GM19238 (cell line): Measurements from ENCODE around the gene THOP1.

Experiments
- DNase-seq: peaks from one replicate; pipeline ENCODE4 v3.0.0; 2011; ENCODE audit warnings: low spot score; ENCODE audit not compliant: insufficient read length

The THOP1 gene

DNA sequence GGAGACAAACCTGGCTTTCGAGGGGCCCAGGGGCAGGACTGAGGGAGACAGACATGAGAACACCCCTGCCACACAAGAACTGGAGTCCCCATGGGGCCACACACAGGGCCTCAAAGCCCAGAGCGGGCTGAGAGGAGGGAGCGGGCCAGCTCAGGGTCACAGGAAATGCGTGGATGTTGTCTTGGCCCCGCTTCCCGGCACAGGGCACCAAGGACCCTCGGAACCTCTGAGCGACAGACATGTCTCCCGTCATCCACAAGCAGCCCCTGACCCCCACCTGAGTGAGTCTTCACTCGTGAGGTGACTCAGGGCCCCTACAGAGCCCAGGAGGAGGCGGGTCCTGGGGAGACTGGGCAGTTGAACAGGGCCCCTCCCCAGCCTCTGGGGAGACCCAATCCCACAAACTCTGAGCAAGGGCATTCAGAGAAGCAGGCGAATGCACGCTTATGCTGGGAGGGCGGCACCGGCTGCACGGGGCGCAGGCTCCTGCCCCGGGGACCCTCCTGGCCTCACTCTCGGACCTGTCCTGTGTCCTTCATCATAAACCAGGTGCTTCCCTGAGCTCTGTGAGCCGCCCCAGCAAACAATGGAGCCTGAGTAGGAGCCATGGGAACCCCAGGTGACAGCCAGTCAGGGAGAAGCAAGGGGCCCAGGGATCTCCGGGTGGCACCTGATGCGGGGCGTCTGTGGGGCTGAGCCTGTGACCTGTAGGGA, 22.4 kb upstream of the THOP1 start:
- no peak for DNase-seq

DNA sequence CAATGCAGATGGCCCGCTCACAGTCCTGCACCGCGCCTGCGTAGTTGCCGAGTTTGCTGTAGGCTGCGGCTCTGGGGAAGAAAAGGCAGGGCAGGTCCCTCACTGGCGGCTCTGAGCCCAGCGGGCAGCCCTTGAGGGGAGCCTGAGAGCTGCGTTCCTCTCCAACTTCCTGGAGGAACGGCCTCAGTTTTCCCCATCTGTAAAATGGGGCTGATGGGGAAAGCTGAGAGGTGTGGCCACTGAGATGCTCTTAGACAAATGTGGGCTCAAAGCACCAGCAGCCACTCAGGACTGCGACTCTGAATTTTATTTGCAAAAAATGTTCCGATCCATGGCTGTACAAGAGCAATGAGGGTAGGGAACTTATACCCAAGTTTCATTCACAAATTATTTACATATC, 21.6 kb upstream of the THOP1 start:
- no peak for DNase-seq

DNA sequence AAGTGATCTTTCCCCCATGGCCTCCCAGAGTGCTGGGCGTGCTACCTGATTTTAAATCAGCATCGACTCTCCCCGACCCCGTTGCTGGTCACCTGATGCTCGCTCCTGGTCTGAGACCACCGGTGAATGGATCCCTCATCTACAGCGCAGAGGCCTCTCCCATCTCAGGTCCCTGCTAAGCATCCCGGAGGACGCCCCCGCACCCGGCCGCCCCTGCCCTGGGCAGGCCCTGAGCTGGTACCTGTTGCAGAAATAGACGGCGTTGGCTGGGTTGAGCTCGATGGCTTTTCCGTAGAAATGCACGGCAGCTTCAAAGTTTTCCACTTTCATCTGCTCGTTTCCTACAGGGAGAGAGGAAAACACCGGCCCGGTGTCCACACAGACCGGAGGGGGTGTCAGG, 20.4 kb upstream of the THOP1 start:
- DNase-seq, result no peak

DNA sequence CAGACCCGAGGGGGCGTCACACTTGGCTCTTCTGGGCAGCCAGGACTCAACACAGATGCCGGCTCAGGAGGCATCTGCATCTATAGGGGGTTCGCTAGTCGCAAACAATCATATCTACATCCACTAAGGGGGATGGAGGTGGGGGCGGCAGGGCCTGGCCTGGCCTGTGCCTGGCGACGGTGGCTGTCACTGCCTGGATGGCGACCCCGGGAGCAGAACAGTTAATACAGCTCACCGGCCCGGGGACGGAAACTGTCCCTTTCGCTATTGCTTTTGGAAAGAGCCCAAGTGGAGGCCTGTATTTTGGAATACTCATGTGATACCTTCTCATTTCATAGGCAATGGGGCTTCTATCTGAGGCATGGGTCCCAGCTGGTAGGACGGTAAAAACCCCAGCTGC, 19.9 kb upstream of the THOP1 start:
- DNase-seq, result no peak

DNA sequence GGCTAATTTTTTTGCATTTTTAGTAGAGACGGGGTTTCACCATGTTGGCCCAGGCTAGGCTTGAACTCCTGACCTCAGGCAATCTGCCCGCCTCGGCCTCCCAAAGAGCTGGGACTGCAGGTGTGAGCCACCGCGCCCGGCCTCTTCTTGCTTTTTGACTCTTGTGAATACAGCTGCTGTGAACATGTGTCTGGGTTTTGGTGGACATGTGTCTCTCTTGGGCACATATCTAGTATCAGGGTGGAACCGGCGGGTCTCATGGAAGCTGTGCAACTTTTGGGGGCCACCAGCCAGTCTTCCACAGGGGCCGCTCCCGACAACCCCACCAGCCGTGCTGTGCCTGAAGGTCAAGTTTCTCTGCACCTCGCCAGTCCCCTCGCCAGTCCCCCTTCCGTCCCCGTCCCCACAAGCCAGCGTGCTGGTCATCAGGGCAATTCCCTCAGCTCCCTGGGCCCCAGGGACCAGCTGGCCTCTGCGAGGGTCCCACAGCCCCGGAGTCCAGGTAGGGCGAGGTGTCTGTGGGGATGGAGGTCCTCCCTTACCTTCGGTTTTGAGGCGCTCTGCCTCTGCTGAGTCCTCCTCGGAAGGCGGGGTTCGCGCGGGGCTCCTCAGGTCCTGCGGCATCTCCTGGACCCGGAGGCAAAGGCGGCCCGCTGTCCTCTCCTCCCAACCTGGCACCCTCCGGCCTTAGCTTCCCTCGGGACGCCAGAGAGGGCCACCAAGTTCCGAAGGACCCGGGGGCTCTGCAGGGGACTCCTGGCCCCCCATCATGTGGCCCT, 18.5 kb upstream of the THOP1 start:
- DNase-seq, result no peak

DNA sequence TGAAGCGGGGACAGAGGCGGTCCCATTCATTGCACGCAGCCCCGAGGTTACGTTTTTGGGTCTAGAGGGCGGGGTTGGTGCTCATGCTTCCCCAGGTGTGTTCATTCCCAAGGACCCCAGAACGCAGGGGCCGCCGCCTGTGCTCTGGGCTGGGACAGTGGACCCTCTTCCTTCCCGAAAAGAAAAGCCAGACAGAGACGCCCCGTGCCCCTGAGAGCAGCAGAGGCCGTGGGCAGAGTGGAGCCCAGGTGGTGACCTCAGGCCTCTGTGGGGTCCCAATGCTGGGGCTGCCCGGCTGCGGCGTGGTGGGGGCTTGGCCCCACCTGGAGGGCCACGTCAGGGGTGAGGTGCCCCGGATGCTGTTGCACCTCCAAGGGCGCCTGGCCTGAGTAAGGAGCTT, 17.6 kb upstream of the THOP1 start:
- DNase-seq, result no peak

DNA sequence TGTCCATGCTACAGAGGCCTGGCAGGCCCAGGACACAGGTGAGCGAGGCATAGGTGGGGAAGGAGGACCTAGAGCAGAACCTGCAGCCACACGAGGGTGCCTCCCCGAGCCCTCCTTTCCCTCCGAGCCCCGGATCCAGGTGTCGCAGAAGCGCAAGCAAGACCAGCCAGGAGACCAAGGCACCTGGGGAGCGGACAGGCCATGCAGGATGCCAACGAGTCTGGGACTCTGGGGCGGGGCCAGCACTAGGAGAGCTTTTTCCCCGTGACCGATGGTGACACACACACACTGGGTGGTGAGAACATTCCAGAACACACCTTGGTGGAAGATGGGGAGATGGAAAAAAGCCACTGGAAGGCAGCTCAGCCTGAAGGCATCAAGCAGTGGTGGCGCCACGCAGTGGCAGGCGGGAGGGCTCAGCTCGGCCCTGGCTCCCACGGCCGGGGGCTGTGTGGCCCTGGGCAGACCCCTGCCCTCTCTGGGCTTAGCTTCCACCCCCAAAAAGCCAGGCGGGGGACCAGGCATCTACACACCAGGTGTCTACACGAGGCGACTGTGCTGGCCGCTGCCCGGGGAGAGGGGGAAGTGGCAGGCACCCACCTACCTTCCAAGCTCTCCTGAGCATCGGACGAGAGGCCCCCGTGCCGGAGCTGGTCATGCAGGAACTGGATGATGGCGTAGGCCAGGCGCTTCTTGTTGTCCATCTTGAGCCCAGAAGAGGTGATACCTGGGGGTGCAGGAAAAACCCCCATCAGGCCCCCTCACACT, 16.8 kb upstream of the THOP1 start:
- no peak for DNase-seq

DNA sequence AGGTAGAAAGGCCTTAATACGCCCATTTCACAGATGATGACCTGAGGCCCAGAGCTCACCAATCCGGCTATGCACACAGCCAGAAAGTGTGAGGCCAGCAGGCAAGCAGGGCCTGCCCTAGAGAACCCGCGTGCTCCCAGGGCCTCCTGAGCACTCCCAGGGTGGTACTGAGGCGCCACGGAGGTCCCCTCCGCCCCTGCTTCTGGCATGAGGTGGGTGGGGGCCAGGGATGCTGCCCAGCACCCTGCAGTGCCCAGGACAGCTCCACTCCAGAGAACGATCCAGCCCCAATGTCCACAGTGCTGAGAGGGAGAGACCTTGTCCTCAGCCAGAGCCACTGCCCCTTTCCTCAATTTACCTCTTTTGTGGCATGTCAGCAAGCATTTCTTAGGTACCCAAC, 16.1 kb upstream of the THOP1 start:
- DNase-seq, result no peak

DNA sequence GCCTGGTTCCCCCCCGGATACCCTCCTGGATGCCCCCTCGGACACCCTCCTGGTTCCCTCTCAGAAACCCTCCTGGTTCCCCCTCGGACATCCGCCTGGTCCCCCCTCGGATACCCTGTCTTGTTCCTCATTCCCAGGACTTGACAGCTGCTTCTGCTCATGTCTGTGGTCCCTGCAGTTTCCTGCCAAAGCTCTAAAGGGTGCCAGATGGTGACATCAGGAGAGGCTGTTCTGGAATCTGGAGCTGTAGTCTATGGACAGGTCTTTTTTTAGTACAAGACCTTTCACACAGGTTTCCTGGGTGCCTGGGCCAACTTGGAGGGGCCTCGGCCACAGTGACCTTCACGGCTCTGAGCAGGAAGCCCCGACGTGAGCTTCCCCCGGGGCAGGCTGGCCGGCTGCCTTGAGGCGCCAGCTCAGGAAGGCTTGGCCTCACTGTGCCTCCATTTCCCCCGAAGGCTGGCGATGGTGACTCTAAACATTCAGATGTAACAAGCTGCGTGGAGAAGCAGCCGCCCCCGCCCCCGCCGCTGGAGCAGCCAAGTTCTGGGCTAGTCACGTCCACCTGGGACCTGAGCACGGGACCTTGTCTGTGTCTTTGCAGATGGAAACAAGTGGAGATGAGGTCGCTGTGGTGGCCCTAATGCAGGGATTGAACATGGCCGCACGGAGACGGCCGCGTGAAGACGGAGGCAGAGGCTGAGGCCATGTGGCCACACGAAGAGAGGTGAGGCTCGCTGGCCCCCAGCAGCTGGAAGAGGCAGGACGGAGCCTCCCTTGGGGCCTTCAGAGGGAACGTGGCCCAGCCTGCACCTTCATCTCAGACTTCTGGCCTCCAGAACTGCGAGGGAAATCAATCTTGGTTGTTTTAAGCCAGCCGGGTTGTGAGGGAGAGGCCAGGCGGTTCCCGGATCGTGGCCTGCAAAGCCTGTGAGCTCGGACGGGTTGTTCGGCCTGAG, 15.0 kb upstream of the THOP1 start:
- no peak for DNase-seq

DNA sequence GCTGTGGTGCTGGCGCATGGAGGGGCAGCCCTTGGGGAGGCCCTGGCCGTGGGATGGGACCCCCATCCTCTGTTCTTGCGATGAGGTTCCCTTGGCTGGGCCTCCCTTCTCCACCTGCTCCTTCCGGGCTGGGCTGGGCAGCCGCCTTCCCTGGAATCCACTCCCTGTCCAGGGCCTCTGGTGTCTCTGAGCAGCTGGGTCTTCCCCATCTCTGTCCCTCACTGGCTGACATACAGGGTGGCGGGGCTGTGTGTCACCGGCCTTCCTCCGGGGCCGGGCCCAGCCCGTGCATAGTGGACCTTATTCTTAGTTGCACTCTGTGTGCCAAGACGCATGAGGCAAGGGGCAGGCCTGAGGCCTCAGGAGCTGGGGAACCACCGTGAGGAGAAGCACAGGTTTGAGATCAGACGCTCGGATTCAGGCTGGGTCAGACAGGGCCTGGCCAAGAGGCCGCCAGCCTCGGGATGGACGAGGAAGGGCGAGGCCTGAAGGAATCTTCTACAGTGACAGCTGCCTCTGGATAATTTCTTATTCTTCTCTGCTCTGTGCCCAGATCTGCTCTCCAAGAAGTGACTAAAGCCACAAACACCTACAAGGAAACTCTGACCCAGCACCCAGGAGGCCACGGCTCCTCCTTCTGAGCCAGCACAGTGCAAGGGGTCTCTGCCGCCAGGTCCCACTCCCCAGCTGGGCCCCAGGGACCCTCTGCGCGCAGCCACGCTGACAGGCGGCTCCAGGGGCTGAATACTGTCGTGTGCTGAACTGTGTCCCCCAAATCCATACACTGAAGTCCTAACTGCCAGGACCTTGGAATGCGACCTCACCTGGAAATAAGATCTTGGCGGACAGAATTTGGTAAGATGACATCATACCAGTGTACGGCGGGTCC, 13.3 kb upstream of the THOP1 start:
- DNase-seq, result no peak

DNA sequence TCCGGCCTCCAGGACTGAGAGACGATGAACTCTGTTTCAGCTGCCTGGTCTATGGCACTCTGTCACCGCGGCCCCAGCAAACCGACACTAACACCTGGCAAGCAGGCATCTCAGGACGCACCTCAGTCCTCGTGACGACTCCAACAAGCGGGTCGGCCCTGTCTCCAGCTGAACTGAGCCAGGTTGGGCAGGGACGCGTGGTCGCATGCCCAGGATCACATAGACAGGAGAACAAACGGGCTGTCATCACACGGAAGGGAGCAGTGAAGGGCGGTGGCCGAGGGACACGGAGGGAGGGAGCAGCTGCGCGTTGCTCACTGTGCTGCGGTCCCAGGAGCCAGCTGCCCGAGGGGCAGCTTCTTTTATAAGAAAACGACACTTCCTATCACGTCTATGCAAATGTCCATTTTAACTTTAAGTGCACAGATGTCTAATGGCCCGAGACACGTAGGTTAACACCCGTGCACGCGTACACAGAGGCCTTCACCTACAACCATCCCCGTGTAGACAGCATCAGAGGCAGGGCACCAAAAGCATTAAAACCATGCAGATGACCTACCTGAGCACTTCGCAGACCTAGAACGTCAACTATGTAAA, 11.1 kb upstream of the THOP1 start:
- DNase-seq, result no peak

DNA sequence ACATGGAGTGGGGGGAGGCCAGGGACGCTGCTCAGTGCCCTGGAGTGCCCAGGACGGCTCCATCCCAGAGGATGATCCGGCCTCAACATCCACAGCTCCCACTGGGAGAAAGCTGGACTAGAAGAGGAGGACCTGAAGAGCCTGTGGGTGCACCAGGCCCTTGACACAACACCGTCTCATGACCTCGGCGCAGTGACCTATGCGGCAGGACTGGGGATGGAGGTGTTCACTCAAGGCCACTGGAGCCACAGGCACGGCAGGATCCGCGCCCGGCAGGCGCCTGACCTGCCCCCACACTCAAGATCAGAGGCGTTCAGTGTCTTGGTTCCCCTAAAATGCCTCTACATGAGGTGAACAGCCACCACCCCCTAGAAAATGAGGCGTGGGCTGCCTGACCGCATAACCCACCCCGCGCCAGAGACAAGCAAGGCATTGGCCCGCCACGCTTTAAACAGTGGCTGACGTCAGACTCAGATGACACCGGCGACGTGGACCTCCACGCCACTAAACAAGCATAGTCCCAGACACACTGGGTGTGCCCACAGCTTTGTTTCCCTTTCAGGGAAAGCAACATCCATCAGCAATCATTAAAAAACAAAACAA, 10.2 kb upstream of the THOP1 start:
- DNase-seq, result no peak

DNA sequence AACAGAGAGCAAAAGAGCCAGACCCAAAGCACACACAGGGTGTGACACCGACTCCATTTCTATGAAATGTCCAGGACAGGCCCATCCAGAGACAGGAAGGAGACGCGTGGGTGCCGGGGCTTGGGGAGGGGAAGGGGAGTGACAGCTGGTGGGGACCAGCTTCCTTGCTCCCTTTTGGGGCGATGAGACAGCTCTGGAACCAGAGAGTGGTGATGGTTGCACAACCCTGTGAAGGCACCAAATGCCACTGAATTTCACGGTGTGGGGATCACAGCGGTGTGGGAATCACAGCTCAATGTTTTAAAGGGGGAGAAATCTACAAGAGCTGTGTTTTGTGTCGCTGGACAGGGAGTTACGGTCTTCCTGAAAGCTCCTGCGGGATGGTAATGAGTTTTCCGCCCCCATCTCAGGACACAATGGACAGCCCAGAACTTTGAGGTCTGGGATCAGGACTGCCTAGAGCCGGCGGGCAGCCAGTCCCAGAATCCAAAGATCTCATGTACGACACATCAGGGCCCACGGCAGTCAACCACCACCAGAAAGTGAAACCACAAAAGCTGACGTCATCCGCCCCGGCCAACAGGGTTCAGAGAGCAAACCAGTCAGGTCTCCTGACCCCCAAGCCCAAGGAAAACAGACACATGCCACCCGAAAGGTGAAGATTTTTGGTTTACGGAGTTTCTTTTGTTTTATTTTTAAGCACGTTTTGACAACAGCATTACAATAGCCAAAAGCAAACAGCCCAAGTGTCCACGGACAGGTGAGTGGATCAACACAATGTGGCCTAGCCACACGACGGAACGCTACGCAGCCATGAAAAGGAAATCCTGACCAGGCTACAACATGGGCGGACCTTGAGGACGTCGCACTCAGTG, 9.5 kb upstream of the THOP1 start:
- DNase-seq, result peak; percentile 74

DNA sequence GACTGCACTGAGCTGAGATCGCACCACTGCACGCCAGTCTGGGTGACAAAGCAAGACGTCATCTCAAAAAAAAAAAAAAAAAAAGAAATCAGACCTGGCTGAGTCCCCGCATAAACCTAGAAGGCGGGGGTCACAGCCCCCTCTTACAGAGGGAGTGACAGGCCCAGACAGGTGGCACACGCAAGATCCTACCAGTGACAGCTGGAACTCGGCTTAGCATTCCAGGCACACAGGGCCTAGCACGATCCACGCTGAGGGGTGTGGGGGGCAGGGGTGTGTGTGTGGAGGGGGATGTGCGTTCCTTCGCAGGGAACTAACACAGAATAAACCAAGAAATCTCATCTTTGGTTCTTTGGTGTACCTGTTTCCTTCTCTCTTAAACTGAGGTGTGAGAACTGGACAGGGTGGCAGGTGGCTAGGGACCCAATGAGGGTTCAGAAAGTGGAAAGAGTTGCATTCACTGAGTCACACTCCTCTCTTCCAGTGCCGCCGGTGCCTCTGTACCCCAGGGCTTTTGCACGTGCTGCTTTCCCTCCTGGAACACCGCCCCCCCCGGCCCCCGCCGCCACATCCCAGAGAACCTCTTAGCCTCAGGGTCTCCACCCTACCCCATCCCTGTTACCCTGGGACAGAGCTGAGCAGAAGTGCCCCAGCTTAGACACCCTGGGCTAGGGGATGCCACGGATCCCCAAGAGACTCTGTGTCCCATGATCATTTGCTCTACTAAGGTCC, 7.2 kb upstream of the THOP1 start:
- no peak for DNase-seq

DNA sequence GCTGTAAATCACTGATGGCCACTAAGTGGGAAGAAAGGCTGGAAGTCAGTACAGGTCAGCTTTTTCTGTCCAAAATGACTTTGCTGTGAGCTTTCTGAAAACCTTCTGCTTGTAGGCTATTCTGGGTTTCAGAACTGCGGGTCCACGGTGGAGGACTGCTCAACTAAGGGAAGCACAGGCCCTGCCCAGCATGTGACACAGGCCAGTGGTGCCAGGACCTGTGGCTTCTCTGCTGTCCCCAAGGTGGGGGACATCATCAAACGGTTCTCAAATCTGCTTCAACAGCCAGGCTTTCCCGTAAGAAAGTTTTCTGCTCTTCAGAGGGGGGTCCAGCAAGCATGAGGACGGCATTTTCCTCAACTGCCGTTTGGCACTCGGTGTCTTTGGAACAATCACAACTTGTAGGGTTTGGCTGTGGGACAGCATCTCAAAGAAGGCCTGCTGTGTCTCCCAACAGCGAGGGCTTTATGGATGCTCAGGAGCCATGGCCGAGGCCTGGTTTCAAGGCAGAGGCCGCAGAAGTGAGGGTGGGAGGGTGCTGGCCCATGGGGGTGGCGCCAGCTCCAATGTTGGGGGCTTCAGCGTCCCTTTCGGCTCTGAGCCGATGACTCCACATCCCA, 6.1 kb upstream of the THOP1 start:
- no peak for DNase-seq

DNA sequence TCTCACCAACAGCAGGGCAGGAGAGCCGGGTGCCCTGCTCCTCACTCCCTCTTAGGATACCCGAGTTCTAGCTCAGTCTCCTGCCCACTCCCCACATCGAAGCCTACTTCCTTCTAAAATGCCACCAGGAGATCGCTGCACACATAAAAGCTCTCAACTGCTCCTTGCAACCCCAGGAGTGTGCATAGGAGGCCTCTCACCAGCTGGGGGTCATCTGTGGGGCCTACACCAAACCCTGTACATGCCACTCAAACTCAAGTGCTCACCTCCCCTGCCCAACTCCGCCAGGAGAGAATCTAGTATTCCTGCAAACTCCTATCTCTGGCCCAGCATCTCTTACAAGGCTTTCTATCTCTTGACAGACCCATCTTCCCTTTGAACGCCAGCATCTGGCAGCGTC, 5.0 kb upstream of the THOP1 start:
- no peak for DNase-seq

DNA sequence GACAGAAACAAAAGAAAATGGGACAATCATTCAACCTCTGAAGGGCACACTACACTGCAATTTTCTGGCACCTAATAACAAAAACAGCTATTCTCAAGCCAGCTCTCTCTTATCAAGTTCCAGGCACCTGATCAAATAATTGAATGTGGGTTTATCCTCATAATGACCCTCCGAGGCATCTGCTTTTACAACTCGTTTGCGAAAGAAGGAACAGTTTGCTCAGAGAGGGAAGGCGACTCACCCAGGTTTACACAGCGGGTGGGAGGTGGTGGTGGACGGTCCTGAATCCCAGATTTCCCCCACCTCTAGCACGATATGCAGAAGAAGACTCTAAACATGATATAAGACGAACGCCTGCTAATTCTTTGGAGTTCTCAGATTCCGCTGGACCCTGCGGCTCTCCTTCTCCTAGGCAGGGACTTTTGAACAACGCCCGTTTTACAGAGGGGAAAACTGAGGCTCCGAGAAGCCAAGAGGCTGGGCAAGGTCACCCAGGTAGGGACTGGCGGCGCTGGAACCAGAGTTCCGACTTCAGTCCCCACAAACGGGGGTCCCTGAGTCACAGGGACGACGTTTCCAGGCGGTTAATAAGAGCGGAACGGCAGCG, 2.9 kb upstream of the THOP1 start:
- no peak for DNase-seq
